ENCODE results near the gene ABT1.

ABT1 gene

GRCh38 chr6:26623339-26623859 is 26.6 kb downstream of the ABT1 start:
- Histone ChIP-seq H3K36me3 (ENCODE audit: control insufficient read depth in 5 of 5, insufficient read depth in 5 of 5, low read length in 5 of 5) (no peaks in the 10 kb centered on the region), H3K4me3 (ENCODE audit: low read depth in 1 of 5, low read length in 5 of 5) (no peak overlapping the region), H3K27ac (ENCODE audit: low read depth, low read length) (no peak overlapping the region), H3K9me3 (ENCODE audit: control insufficient read depth in 5 of 5, low read length in 5 of 5) (peaks cover 0 to 7% (median 2%) of the 10 kb centered on the region in 5 donors), H3K4me1 (ENCODE audit: control insufficient read depth in 5 of 5, insufficient read depth in 5 of 5, low read length in 5 of 5) (no peaks in the 10 kb centered on the region), H3K9ac (ENCODE audit: low read length in 5 of 5) (no peak overlapping the region), H3K27me3 (ENCODE audit: control insufficient read depth in 5 of 5, insufficient read depth in 4 of 5, low read length in 5 of 5) (no peaks in the 10 kb centered on the region)

GRCh38 chr6:26624557-26624956 is 27.8 kb downstream of the ABT1 start:
- H3K4me1 ChIP-seq (ENCODE audit: control insufficient read depth in 5 of 5, insufficient read depth in 5 of 5, low read length in 5 of 5): no peaks in the 10 kb centered on the region
- H3K4me3 ChIP-seq (ENCODE audit: low read depth in 1 of 5, low read length in 5 of 5): no peak overlapping the region
- H3K27ac ChIP-seq (ENCODE audit: low read depth, low read length): no peak overlapping the region
- H3K9me3 ChIP-seq (ENCODE audit: control insufficient read depth in 5 of 5, low read length in 5 of 5): peaks cover 0 to 7% (median 2%) of the 10 kb centered on the region in 5 donors
- no peaks in the 10 kb centered on the region for H3K36me3 ChIP-seq (ENCODE audit: control insufficient read depth in 5 of 5, insufficient read depth in 5 of 5, low read length in 5 of 5)
- no peak overlapping the region for H3K9ac ChIP-seq (ENCODE audit: low read length in 5 of 5)
- H3K27me3 ChIP-seq (ENCODE audit: control insufficient read depth in 5 of 5, insufficient read depth in 4 of 5, low read length in 5 of 5): no peaks in the 10 kb centered on the region

- Histone ChIP-seq H3K9ac (ENCODE audit: low read length in 5 of 5) (no peak overlapping the region), H3K36me3 (ENCODE audit: control insufficient read depth in 5 of 5, insufficient read depth in 5 of 5, low read length in 5 of 5) (no peaks in the 10 kb centered on the region), H3K27ac (ENCODE audit: low read depth, low read length) (no peak overlapping the region), H3K4me3 (ENCODE audit: low read depth in 1 of 5, low read length in 5 of 5) (no peak overlapping the region), H3K4me1 (ENCODE audit: control insufficient read depth in 5 of 5, insufficient read depth in 5 of 5, low read length in 5 of 5) (no peaks in the 10 kb centered on the region), H3K9me3 (ENCODE audit: control insufficient read depth in 5 of 5, low read length in 5 of 5) (peaks cover 0 to 7% (median 2%) of the 10 kb centered on the region in 5 donors), H3K27me3 (ENCODE audit: control insufficient read depth in 5 of 5, insufficient read depth in 4 of 5, low read length in 5 of 5) (no peaks in the 10 kb centered on the region)
Measured at GRCh38 chr6:26627843-26628242, 31.1 kb downstream of the ABT1 start.

GRCh38 chr6:26629359-26629758 is 32.6 kb downstream of the ABT1 start:
- H3K9ac ChIP-seq (ENCODE audit: low read length in 5 of 5): no peak overlapping the region
- no peaks in the 10 kb centered on the region for H3K27me3 ChIP-seq (ENCODE audit: control insufficient read depth in 5 of 5, insufficient read depth in 4 of 5, low read length in 5 of 5)
- no peak overlapping the region for H3K27ac ChIP-seq (ENCODE audit: low read depth, low read length)
- peaks cover 0 to 7% (median 2%) of the 10 kb centered on the region in 5 donors for H3K9me3 ChIP-seq (ENCODE audit: control insufficient read depth in 5 of 5, low read length in 5 of 5)
- no peaks in the 10 kb centered on the region for H3K4me1 ChIP-seq (ENCODE audit: control insufficient read depth in 5 of 5, insufficient read depth in 5 of 5, low read length in 5 of 5)
- H3K36me3 ChIP-seq (ENCODE audit: control insufficient read depth in 5 of 5, insufficient read depth in 5 of 5, low read length in 5 of 5): peaks cover 3 to 9% (median 6%) of the 10 kb centered on the region in 5 donors
- H3K4me3 ChIP-seq (ENCODE audit: low read depth in 1 of 5, low read length in 5 of 5): no peak overlapping the region

GRCh38 chr6:26640806-26641205 is 44.1 kb downstream of the ABT1 start:
- Histone ChIP-seq H3K4me1 (ENCODE audit: control insufficient read depth in 5 of 5, insufficient read depth in 5 of 5, low read length in 5 of 5) (no peaks in the 10 kb centered on the region), H3K27me3 (ENCODE audit: control insufficient read depth in 5 of 5, insufficient read depth in 4 of 5, low read length in 5 of 5) (no peaks in the 10 kb centered on the region), H3K9ac (ENCODE audit: low read length in 5 of 5) (no peak overlapping the region), H3K9me3 (ENCODE audit: control insufficient read depth in 5 of 5, low read length in 5 of 5) (peaks cover 4 to 28% (median 15%) of the 10 kb centered on the region in 5 donors), H3K4me3 (ENCODE audit: low read depth in 1 of 5, low read length in 5 of 5) (no peak overlapping the region), H3K36me3 (ENCODE audit: control insufficient read depth in 5 of 5, insufficient read depth in 5 of 5, low read length in 5 of 5) (peaks cover 49 to 58% (median 52%) of the 10 kb centered on the region in 5 donors), H3K27ac (ENCODE audit: low read depth, low read length) (no peak overlapping the region)

- Histone ChIP-seq H3K4me3 (ENCODE audit: low read depth in 1 of 5, low read length in 5 of 5) (no peak overlapping the region), H3K27ac (ENCODE audit: low read depth, low read length) (no peak overlapping the region), H3K4me1 (ENCODE audit: control insufficient read depth in 5 of 5, insufficient read depth in 5 of 5, low read length in 5 of 5) (no peaks in the 10 kb centered on the region), H3K36me3 (ENCODE audit: control insufficient read depth in 5 of 5, insufficient read depth in 5 of 5, low read length in 5 of 5) (peaks cover 28 to 41% (median 32%) of the 10 kb centered on the region in 5 donors), H3K9me3 (ENCODE audit: control insufficient read depth in 5 of 5, low read length in 5 of 5) (peaks cover 0 to 7% (median 2%) of the 10 kb centered on the region in 5 donors), H3K27me3 (ENCODE audit: control insufficient read depth in 5 of 5, insufficient read depth in 4 of 5, low read length in 5 of 5) (no peaks in the 10 kb centered on the region), H3K9ac (ENCODE audit: low read length in 5 of 5) (no peak overlapping the region)
Measured at GRCh38 chr6:26646074-26646473, 49.3 kb downstream of the ABT1 start.

Data from subcutaneous abdominal adipose tissue (tissue), 5 donors.